Loucy (cell line): ENCODE measurements around the gene METAP2.

Experiments used
- CTCF ChIP-seq: fragments of 200-600 bp; sonication (generic); conservative IDR thresholded peaks from 2 replicates; pipeline ENCODE4 v1.5.1; 2014; ENCODE audit warnings: mild to moderate bottlenecking, antibody characterized with exemption, low read length
- EZH2phosphoT487 ChIP-seq: fragments of 200-600 bp; IDR thresholded peaks from 2 replicates; pipeline ENCODE4 v1.6.1; 2018; ENCODE audit warnings: antibody characterized with exemption, mild to moderate bottlenecking, moderate library complexity, borderline replicate concordance

- TF ChIP-seq EZH2phosphoT487 = no peak
- no peak for TF ChIP-seq CTCF
Observed at GRCh38 chr12:95545731-95546490, 72.0 kb downstream of the METAP2 start.
